NCI-H2171 treated with DMSO at 0.1 percent for 48 hours (cell line): Measurements from ENCODE around the gene UTP25.
"Not testable (repeated sequence)": the region's sequence is repeated elsewhere in the genome, so short reads cannot be mapped to it uniquely, and the experiment has no call there.

ENCODE experiments used
- DNase-seq: peaks from one replicate; lab custom pipeline; 2025; lab: John Stamatoyannopoulos, UW

Gene UTP25

DNA sequence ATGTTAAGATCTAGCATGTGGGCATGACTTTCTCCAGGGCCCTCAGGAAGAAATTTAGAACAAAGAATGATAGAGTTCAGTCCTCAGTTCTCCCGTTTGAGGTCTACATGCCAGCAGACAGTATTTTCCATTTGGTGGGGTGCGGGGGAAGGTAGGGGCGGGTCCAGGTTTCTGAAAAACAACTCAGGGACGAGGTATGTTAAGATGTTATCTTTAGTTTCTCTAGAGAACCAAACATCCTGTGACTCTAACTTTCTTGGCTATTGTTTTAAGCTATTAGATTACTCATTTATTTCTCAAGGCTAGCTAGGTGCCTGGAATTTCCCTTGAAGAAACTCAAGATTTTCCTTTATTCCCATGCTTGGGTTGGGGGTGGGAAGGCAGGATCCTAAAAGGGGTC, 67.9 kb downstream of the UTP25 start:
- no peak for DNase-seq

DNA sequence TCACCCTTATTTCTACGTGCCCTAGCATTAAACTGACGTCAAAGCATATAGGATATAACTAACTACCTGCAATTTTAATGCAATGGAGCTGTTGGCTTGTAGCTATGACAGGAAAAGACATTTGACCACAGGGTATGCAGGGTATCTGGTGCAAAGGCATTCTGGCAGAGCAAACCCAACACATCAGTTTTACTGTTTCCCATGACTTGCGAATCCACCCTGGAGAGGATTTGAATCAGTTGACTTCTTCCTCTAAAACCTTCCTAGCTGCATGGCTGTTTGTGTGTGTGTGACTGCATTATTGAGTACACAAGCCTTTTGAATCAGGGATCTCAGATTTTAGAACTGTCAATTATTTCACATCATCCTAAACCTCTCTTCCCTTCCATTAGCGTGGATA, 68.6 kb downstream of the UTP25 start:
- DNase-seq, result no peak

- DNase-seq, result not testable (repeated sequence)
Measured at GRCh38 chr1:209898271-209898670, 70.5 kb downstream of the UTP25 start.

- DNase-seq, result not testable (repeated sequence)
Measured at GRCh38 chr1:209898851-209899250, 71.1 kb downstream of the UTP25 start.

- DNase-seq, result no peak
Measured at GRCh38 chr1:209899948-209900347, 72.2 kb downstream of the UTP25 start.

DNA sequence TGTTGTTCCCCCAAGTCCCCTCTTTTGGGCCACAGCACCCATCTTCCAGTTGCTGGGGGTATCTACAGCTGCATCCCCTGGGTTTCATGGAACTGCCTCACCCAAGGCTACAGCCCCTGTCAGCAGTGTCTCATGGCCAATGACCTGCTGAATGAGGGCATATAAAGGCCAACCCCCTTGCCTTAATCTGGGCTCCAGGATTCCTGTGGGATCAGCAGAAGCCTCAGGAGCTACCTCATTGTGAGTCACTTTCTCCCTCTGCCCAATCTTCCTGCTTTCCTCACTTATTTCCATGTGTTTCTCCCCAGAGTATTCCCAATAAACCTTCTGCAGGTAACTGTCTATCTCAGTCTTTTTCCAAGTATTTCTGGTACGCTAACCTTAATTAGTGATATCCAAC, 73.0 kb downstream of the UTP25 start:
- DNase-seq, result no peak

DNA sequence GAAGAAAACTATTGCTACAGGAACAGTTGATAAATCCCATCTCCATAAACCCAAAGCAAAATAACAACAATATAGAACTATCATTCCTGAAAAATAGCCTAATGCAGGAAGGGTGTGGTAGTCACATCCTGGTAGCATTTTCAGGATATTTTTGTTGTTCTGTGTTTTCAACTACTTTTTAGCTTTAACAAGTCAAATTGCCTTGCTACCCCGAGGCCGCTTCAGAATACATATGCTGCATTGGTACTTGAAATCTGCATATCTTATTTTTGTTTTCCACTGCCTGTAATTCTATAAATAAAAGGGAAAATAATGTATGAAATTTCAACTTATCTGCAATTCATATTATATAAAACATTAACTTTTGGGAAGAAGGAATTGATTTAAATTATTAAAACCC, 73.4 kb downstream of the UTP25 start:
- DNase-seq, result no peak

DNA sequence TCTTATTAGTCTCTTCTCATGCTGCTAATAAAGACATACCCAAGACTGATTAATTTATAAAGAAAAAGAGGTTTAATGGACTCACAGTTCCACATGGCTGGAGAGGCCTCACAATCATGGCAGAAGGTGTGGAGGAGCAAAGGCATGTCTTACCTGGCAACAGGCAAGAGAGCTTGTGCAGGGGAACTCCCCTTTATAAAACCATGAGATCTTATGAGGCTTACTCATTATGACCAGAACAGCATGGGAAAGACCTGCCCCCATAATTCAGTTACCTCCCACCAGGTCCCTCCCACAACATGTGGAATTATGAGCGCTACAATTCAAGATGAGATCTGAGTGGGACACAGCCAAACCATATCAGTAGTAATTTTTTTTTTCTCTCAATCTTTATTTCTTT, 77.0 kb downstream of the UTP25 start:
- not testable (repeated sequence) for DNase-seq
